ENCODE measurements around the gene OR9G1. TPM values are rescaled to one million over a fixed set of nuclear protein-coding genes. Genes with fewer than 3 reads are reported as not detected.

The OR9G1 gene
- total RNA-seq, 2 donors from 2014 or later: not detected

DNA sequence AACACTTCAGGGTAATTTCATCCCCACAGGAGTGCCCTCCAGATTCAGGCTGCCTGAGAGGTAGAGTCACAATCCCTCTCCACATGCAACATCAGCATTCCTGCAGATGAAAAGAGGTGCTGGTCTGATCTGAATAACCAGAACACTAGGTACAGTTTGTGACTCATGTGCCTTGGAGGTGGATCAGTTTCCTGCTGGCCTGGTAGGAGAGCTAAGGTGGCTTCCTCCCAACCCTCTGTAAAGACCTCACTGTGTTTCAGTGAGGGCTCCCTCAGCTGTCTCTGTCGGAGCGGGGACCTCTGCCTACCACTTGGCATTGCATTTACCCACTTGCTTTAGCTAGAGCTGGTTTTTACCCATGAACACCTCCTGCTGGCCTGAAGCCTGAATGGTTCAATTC is 7.6 kb downstream of the OR9G1 start:
- no peaks in the 10 kb centered on the region for H3K36me3 ChIP-seq (ENCODE audit: control insufficient read depth, insufficient read depth, low read length)

GRCh38 chr11:56714206-56714605 is 15.3 kb downstream of the OR9G1 start:
- peaks cover 9% of the 10 kb centered on the region for H3K9me3 Mint-ChIP-seq
- H3K36me3 Mint-ChIP-seq (ENCODE audit: low read depth): no peaks in the 10 kb centered on the region
- no peak overlapping the region for H3K27ac Mint-ChIP-seq
- Histone ChIP-seq H3K27me3 (ENCODE audit: control insufficient read depth, insufficient read depth, low read length, poor library complexity, severe bottlenecking) (no peaks in the 10 kb centered on the region), H3K4me1 (ENCODE audit: control insufficient read depth, insufficient read depth, low read length) (no peaks in the 10 kb centered on the region), H3K4me3 (ENCODE audit: low read length) (no peak overlapping the region), H3K9me3 (ENCODE audit: control insufficient read depth, low read length) (no peaks in the 10 kb centered on the region), H3K27ac (ENCODE audit: low read depth, low read length) (no peak overlapping the region), H3K36me3 (ENCODE audit: control insufficient read depth, insufficient read depth, low read length) (no peaks in the 10 kb centered on the region), H3K9ac (ENCODE audit: extremely low read depth, low read length, poor library complexity, severe bottlenecking) (no peak overlapping the region)
- TF ChIP-seq, protein P1, sequence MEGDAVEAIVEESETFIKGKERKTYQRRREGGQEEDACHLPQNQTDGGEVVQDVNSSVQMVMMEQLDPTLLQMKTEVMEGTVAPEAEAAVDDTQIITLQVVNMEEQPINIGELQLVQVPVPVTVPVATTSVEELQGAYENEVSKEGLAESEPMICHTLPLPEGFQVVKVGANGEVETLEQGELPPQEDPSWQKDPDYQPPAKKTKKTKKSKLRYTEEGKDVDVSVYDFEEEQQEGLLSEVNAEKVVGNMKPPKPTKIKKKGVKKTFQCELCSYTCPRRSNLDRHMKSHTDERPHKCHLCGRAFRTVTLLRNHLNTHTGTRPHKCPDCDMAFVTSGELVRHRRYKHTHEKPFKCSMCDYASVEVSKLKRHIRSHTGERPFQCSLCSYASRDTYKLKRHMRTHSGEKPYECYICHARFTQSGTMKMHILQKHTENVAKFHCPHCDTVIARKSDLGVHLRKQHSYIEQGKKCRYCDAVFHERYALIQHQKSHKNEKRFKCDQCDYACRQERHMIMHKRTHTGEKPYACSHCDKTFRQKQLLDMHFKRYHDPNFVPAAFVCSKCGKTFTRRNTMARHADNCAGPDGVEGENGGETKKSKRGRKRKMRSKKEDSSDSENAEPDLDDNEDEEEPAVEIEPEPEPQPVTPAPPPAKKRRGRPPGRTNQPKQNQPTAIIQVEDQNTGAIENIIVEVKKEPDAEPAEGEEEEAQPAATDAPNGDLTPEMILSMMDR (conservative IDR thresholded peaks at IDR 0.05): no peak
- WGBS, 2 experiments (ENCODE audit: insufficient coverage in 1 of 2, insufficient read length in 1 of 2): 90 to 100% methylated on average over 1 to 2 of the region's 2 CpGs
- H3K27me3 Mint-ChIP-seq (ENCODE audit: insufficient read depth): no peaks in the 10 kb centered on the region
- no peaks in the 10 kb centered on the region for H3K4me1 Mint-ChIP-seq
- DNase-seq: no peak
- no peak overlapping the region for H3K4me3 Mint-ChIP-seq

More for the DNA sequence above, 7.6 kb downstream of the OR9G1 start:
- Mint-ChIP-seq H3K27me3 (ENCODE audit: insufficient read depth) (no peaks in the 10 kb centered on the region), H3K27ac (no peak overlapping the region), H3K4me3 (no peak overlapping the region), H3K9me3 (peaks cover 9% of the 10 kb centered on the region), H3K36me3 (ENCODE audit: low read depth) (no peaks in the 10 kb centered on the region), H3K4me1 (no peaks in the 10 kb centered on the region)
- H3K27ac ChIP-seq (ENCODE audit: low read depth, low read length): no peak overlapping the region
- TF ChIP-seq, protein P1 (conservative IDR thresholded peaks at IDR 0.05): no peak
- H3K4me3 ChIP-seq (ENCODE audit: low read length): no peak overlapping the region
- 94% methylated on average over 2 of the region's 2 CpGs; no CpG with 5 or more reads in 1 of the 2 experiments for WGBS, 2 experiments (ENCODE audit: insufficient coverage in 1 of 2, insufficient read length in 1 of 2)
- no peaks in the 10 kb centered on the region for H3K27me3 ChIP-seq (ENCODE audit: control insufficient read depth, insufficient read depth, low read length, poor library complexity, severe bottlenecking)
- H3K9ac ChIP-seq (ENCODE audit: extremely low read depth, low read length, poor library complexity, severe bottlenecking): no peak overlapping the region
- no peaks in the 10 kb centered on the region for H3K9me3 ChIP-seq (ENCODE audit: control insufficient read depth, low read length)
- no peaks in the 10 kb centered on the region for H3K4me1 ChIP-seq (ENCODE audit: control insufficient read depth, insufficient read depth, low read length)
- DNase-seq: no peak

DNA sequence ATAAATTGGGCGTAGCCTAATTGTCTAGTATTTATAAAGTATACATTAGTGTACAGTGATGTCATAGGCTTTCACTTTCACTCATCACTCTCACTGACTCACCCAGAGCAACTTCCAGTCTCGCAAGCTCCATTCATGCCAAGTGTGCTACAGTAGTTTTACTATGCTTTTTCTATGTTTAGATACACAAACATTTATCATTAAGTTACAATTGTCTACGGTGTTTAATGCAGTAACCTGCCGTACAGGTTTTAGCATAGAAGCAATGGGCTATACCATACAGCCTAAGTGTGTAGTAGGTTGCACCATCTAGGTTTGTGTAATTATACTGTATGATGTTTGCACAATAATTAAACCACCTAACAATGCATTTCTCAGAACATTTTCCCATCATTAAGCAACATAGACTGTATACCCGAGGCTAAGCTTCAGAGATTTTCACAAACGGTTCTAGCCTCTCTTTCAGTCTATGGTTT is 17.5 kb downstream of the OR9G1 start:
- H3K9me3 ChIP-seq (ENCODE audit: control insufficient read depth, low read length): no peaks in the 10 kb centered on the region
- no peaks in the 10 kb centered on the region for H3K36me3 Mint-ChIP-seq (ENCODE audit: low read depth)
- no peaks in the 10 kb centered on the region for H3K9me3 Mint-ChIP-seq
- no peak overlapping the region for H3K27ac ChIP-seq (ENCODE audit: low read depth, low read length)
- no peak overlapping the region for H3K9ac ChIP-seq (ENCODE audit: extremely low read depth, low read length, poor library complexity, severe bottlenecking)
- H3K4me1 ChIP-seq (ENCODE audit: control insufficient read depth, insufficient read depth, low read length): no peaks in the 10 kb centered on the region
- no peaks in the 10 kb centered on the region for H3K27me3 Mint-ChIP-seq (ENCODE audit: insufficient read depth)
- no peaks in the 10 kb centered on the region for H3K4me1 Mint-ChIP-seq
- no peaks in the 10 kb centered on the region for H3K36me3 ChIP-seq (ENCODE audit: control insufficient read depth, insufficient read depth, low read length)
- 91 to 100% methylated on average over 1 to 4 of the region's 6 CpGs for WGBS, 2 experiments (ENCODE audit: insufficient coverage in 1 of 2, insufficient read length in 1 of 2)
- DNase-seq: no peak
- H3K4me3 Mint-ChIP-seq: no peak overlapping the region
- H3K27ac Mint-ChIP-seq: no peak overlapping the region
- no peaks in the 10 kb centered on the region for H3K27me3 ChIP-seq (ENCODE audit: control insufficient read depth, insufficient read depth, low read length, poor library complexity, severe bottlenecking)
- no peak overlapping the region for H3K4me3 ChIP-seq (ENCODE audit: low read length)
- TF ChIP-seq, protein P1 (conservative IDR thresholded peaks at IDR 0.05): no peak
